A549 (cell line): ENCODE results near the gene TVP23A. TPM values are rescaled to one million over a fixed set of nuclear protein-coding genes. Genes with fewer than 3 reads are reported as not detected.

Experiments used
- ATAC-seq, 2 experiments: fragments of 200-7000 bp in 1 of 2; fragments of >200 bp in 1 of 2; cut with Nextera tagmentation in 1 of 2; cut with Tn5 transposase in 1 of 2; 3 replicates each; pipeline versions ENCODE4 v1.8.0 to v1.9.1; 2018 to 2020; ENCODE audit warnings: mild to moderate bottlenecking in 1 of 2, moderate library complexity in 1 of 2
- CTCF ChIA-PET: fragments of 300-600 bp; sonication (Branson Sonifier 250); formaldehyde crosslinking; extraction: SDS; loops from one replicate; lab custom pipeline; 2021; ENCODE audit warnings: antibody characterized with exemption, inconsistent platforms; lab: Yijun Ruan, JAX
- POLR2A ChIA-PET: fragments of 350-600 bp; formaldehyde crosslinking; extraction: SDS; loops from one replicate; lab custom pipeline; 2021; ENCODE audit warnings: antibody characterized with exemption, inconsistent platforms; lab: Yijun Ruan, JAX
- DNase-seq, 2 experiments: peaks; one replicate each; pipeline versions ENCODE4 v3.0.0 to v3.0.0-alpha.2; 2011 to 2016; ENCODE audit warnings: low read depth in 1 of 2, low spot score in 1 of 2
- FAIRE-seq: peaks from 2 replicates; lab custom pipeline; 2011; peaks lifted over from hg19 to GRCh38; lab: Jason Lieb, UNC
- H3K27ac ChIP-seq, 2 experiments: fragments of >200 bp; sonication (Bioruptor Twin); formaldehyde crosslinking; 3 replicates each; pipeline ENCODE4 v1.5.1; 2016 to 2017
- H3K4me1 ChIP-seq: fragments of >200 bp; sonication (Bioruptor Twin); formaldehyde crosslinking; 3 replicates; pipeline ENCODE4 v1.6.1; 2016
- H3K4me2 ChIP-seq: fragments of >200 bp; sonication (Bioruptor Twin); formaldehyde crosslinking; 3 replicates; pipeline ENCODE4 v1.6.1; 2016
- H3K4me3 ChIP-seq: fragments of >200 bp; sonication (Bioruptor Twin); formaldehyde crosslinking; 3 replicates; pipeline ENCODE4 v1.5.1; 2016
- H3K9me3 ChIP-seq: fragments of >200 bp; sonication (Bioruptor Twin); formaldehyde crosslinking; 3 replicates; pipeline ENCODE4 v1.6.1; 2016
- BCL3 ChIP-seq: fragments of >200 bp; sonication (Bioruptor Twin); formaldehyde crosslinking; IDR thresholded peaks from 3 replicates; pipeline ENCODE4 v1.6.1; 2016
- CBX8 ChIP-seq: fragments of 200-600 bp; sonication (generic); IDR thresholded peaks from 2 replicates; pipeline ENCODE4 v1.6.1; 2016
- CHD2 ChIP-seq: fragments of 150-350 bp; IDR thresholded peaks from 2 replicates; pipeline ENCODE4 v1.6.1; 2014; ENCODE audit warnings: low read length; ENCODE audit not compliant: partially characterized antibody
- E2F6 ChIP-seq: IDR thresholded peaks from 2 replicates; pipeline ENCODE4 v1.6.1; 2012; ENCODE audit warnings: low read depth, borderline replicate concordance
- EP300 ChIP-seq, 2 experiments: fragments of >200 bp; sonication (Bioruptor Twin); formaldehyde crosslinking; IDR thresholded peaks; 2 replicates in 1 of 2; 3 replicates in 1 of 2; pipeline ENCODE4 v1.6.1; 2016 to 2017
- GATA3 ChIP-seq: IDR thresholded peaks from 2 replicates; pipeline ENCODE4 v1.6.1; 2012; ENCODE audit warnings: borderline replicate concordance
- HES2 ChIP-seq: fragments of >200 bp; sonication (Bioruptor Twin); formaldehyde crosslinking; IDR thresholded peaks from 2 replicates; pipeline ENCODE4 v1.6.1; 2016
- HOXB13 ChIP-seq: fragments of 250-450 bp; sonication (Bioruptor Pico); IDR thresholded peaks from 2 replicates; pipeline ENCODE4 v1.5.0; 2020; ENCODE audit warnings: low read depth, mild to moderate bottlenecking, moderate library complexity
- JUN ChIP-seq, 2 experiments: fragments of >200 bp; sonication (Bioruptor Twin); formaldehyde crosslinking; IDR thresholded peaks; 2 replicates in 1 of 2; 3 replicates in 1 of 2; pipeline ENCODE4 v1.6.1; 2016 to 2017
- KDM1A ChIP-seq: fragments of 200-600 bp; sonication (generic); IDR thresholded peaks from 2 replicates; pipeline ENCODE4 v1.6.1; 2016; ENCODE audit warnings: low read depth, mild to moderate bottlenecking
- KDM5A ChIP-seq: fragments of 200-600 bp; sonication (generic); IDR thresholded peaks from 2 replicates; pipeline ENCODE4 v1.6.1; 2016; ENCODE audit warnings: antibody characterized with exemption, mild to moderate bottlenecking
- MAZ ChIP-seq: fragments of 150-350 bp; IDR thresholded peaks from 2 replicates; pipeline ENCODE4 v1.6.1; 2014; ENCODE audit warnings: antibody characterized with exemption, low read depth, low read length, borderline replicate concordance
- MYC ChIP-seq: IDR thresholded peaks from 2 replicates; pipeline ENCODE4 v1.6.1; 2012; ENCODE audit warnings: mild to moderate bottlenecking, inconsistent platforms, low read length, improper control_type of control experiment, borderline replicate concordance
- RFX5 ChIP-seq: fragments of 450-650 bp; IDR thresholded peaks from 2 replicates; pipeline ENCODE4 v1.7.1; 2014; ENCODE audit warnings: antibody characterized with exemption, mild to moderate bottlenecking, moderate library complexity
- RNF2 ChIP-seq: fragments of 200-600 bp; sonication (generic); IDR thresholded peaks from 2 replicates; pipeline ENCODE4 v1.6.1; 2016; ENCODE audit warnings: low read depth, mild to moderate bottlenecking, antibody characterized with exemption, moderate library complexity, borderline replicate concordance
- SMC3 ChIP-seq: fragments of >200 bp; sonication (Bioruptor Twin); formaldehyde crosslinking; IDR thresholded peaks from 3 replicates; pipeline ENCODE4 v1.6.1; 2018; ENCODE audit warnings: inconsistent platforms
- TP53 ChIP-seq: fragments of 250-450 bp; sonication (Bioruptor Pico); IDR thresholded peaks from 2 replicates; pipeline ENCODE4 v1.5.0; 2021; ENCODE audit warnings: mild to moderate bottlenecking, moderate library complexity
- ZFP36 ChIP-seq: fragments of 450-650 bp; IDR thresholded peaks from 2 replicates; pipeline ENCODE4 v1.6.1; 2014; ENCODE audit warnings: borderline replicate concordance; ENCODE audit not compliant: partially characterized antibody
- ZNF302 ChIP-seq: fragments of 250-450 bp; sonication (Bioruptor Pico); IDR thresholded peaks from 2 replicates; pipeline ENCODE4 v1.9.0; 2021; ENCODE audit warnings: inconsistent platforms, mild to moderate bottlenecking, moderate library complexity
- WGBS: methylation state at CpG from one replicate; pipeline ENCODE4 v1.1.6; 2017; ENCODE audit errors: missing lambda C conversion rate; 5-methylcytosine and 5-hydroxymethylcytosine counted together
- polyA plus RNA-seq, 4 experiments: library from polyadenylated mRNA; depleted of rRNA in 3 of 4; stranded (reverse); fragments of >200 nt; fragmentation: RNase III in 1 of 4; extraction: RNeasy Plus Mini Kit Qiagen cat#74134 plus additional on column Dnase treatment in 1 of 4; gene quantifications; 2 replicates in 3 of 4; 3 replicates in 1 of 4; pipeline ENCODE4 v1.2.3, GENCODE V29; 2011 to 2017

Gene TVP23A
- polyA plus RNA-seq, 2 of the 4 experiments (the other 2 are of a cell fraction) = 0.03 TPM; not detected in 1

DNA sequence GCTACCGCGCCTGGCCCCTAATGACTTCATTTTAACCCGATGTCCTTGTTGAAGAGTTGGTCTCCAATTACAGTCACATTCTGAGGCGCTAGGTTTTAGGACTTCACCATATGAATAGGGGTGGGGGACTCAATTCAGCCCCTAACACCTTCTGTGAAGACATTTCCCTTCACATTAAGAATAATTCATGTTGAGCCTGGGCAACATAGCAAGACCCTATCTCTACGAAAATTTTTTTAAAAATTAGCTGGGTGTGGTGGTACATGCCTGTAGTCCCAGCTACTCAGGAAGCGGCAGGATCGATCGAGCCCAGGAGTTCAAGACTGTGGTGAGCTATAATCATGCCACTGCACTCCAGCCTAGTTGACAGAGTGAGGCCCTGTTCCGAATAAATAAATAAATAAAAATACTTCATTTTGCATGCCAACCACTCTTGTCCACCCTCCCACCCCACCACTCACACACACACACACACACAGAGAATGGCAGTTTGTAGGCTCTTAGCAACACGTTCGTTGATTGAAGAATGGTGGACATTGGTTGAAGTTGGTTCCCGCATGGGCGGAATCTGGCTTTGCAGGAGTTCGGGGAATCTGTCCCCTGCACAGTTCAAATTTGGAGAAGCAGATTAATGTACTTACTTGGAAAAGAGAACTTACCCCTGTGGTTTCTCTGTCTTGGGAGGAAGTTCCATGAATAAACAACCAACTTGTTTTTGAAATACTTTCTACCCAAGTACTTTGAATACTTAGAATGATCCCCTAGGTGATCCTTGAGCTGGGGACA, 27.8 kb upstream of the TVP23A start:
- H3K27ac ChIP-seq = no peak overlapping the region
- ATAC-seq (no peak), DNase-seq (no peak), FAIRE-seq (no peak)
- CTCF ChIA-PET = interaction anchor here (1.4 kb wide), 1 partner anchor 63 kb away, joined by 3 read pairs; no protein-coding TSS in a partner anchor
- no peak overlapping the region for H3K4me3 ChIP-seq
- H3K9me3 ChIP-seq = no peaks in the 10 kb centered on the region
- no peak for TF ChIP-seq SMC3
- TF ChIP-seq E2F6 = no peak
- no peak for TF ChIP-seq ZFP36
- no peak overlapping the region for H3K4me2 ChIP-seq
- H3K4me1 ChIP-seq = no peaks in the 10 kb centered on the region
- POLR2A ChIA-PET = no interaction called here
- 63% methylated on average over 14 of the region's 14 CpGs for WGBS

GRCh38 chr16:10840703-10841102, 22.1 kb upstream of the TVP23A start:
- ChIA-PET POLR2A (no interaction called here), CTCF (no interaction called here)
- FAIRE-seq (no peak), DNase-seq (no peak)
- 63% methylated on average over 16 of the region's 16 CpGs for WGBS
- no peak overlapping the region for H3K27ac ChIP-seq
- no peak overlapping the region for H3K4me2 ChIP-seq
- H3K9me3 ChIP-seq = no peaks in the 10 kb centered on the region
- no peak for TF ChIP-seq HES2
- TF ChIP-seq, all 56 proteins: peak for 0
- no peak for ATAC-seq
- H3K4me1 ChIP-seq = no peaks in the 10 kb centered on the region
- H3K4me3 ChIP-seq = no peak overlapping the region

DNA sequence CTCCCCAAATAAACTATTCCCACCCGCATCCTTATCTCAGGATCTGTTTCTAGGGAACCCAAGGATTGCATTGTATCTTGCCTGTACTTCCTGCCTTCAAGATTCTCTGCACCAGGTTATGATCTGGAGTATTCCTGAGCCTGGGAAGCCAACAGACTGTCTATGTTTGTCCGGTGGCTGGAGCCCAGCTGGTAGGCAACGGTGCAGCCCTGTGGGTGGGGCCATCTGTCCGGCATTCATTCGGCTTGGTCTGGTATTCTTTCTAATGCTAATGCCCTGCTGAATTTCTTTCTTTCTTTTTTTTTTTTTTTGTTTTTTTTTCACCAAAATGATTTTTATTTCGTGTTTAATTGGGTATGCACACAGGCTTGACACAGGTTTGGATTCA, 20.7 kb upstream of the TVP23A start:
- no peak for ATAC-seq
- DNase-seq = no peak
- WGBS = 29% methylated on average over 6 of the region's 6 CpGs
- H3K4me3 ChIP-seq = no peak overlapping the region
- H3K27ac ChIP-seq = no peak overlapping the region
- no peaks in the 10 kb centered on the region for H3K4me1 ChIP-seq
- TF ChIP-seq MAZ = no peak
- no peak for TF ChIP-seq EP300 (IDR thresholded peaks at IDR 0.05)
- POLR2A ChIA-PET = no interaction called here
- no peak for FAIRE-seq
- CTCF ChIA-PET = interaction anchor here (1.1 kb wide), 1 partner anchor 324 kb away, joined by 4 read pairs; no protein-coding TSS in a partner anchor
- H3K4me2 ChIP-seq = no peak overlapping the region
- no peaks in the 10 kb centered on the region for H3K9me3 ChIP-seq

- Histone ChIP-seq H3K27ac (no peak overlapping the region), H3K4me3 (no peak overlapping the region), H3K4me2 (no peak overlapping the region), H3K4me1 (no peaks in the 10 kb centered on the region), H3K9me3 (no peaks in the 10 kb centered on the region)
- DNase-seq = no peak
- TF ChIP-seq MYC (no peak), ZFP36 (no peak), GATA3 (no peak), BCL3 (no peak), KDM1A (no peak), CBX8 (no peak), JUN (IDR thresholded peaks at IDR 0.05) (no peak), ZNF302 (no peak), KDM5A (no peak), TP53 (CRISPR knock-in tag) (no peak), RFX5 (no peak), CHD2 (no peak), HOXB13 (CRISPR knock-in tag) (no peak), RNF2 (no peak), HES2 (no peak), E2F6 (no peak)
- ChIA-PET POLR2A (no interaction called here), CTCF (no interaction called here)
- WGBS = 36% methylated on average over 10 of the region's 10 CpGs
- no peak for FAIRE-seq
- no peak for ATAC-seq
Measured at GRCh38 chr16:10838621-10839278, 20.2 kb upstream of the TVP23A start.
